ENCODE results near the gene CD38.

DNA sequence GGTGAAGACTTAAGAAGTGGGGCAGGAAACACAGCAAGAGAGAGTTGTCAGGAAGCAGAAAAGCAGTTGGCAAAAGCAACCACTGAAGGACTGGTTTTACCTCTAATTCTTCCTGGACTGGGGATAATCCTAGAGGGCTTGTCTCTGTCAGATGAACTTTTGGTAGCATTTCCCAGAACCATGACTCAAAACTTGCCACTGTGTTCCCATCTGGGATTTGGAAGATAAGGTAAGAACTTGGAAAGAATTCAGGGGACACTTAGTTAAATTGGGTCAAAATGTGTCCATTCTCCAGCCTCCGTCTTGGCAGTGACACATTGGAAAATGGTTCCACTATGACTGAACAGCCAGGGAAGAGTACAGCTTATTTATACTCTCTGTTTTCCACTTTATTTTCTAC is 55.7 kb downstream of the CD38 start:
- TF ChIP-seq, protein P1, sequence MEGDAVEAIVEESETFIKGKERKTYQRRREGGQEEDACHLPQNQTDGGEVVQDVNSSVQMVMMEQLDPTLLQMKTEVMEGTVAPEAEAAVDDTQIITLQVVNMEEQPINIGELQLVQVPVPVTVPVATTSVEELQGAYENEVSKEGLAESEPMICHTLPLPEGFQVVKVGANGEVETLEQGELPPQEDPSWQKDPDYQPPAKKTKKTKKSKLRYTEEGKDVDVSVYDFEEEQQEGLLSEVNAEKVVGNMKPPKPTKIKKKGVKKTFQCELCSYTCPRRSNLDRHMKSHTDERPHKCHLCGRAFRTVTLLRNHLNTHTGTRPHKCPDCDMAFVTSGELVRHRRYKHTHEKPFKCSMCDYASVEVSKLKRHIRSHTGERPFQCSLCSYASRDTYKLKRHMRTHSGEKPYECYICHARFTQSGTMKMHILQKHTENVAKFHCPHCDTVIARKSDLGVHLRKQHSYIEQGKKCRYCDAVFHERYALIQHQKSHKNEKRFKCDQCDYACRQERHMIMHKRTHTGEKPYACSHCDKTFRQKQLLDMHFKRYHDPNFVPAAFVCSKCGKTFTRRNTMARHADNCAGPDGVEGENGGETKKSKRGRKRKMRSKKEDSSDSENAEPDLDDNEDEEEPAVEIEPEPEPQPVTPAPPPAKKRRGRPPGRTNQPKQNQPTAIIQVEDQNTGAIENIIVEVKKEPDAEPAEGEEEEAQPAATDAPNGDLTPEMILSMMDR (IDR thresholded peaks at IDR 0.05) = no peak
- no peak for TF ChIP-seq POLR2A (IDR thresholded peaks at IDR 0.05)

Measured in body of pancreas (tissue), 4 donors.